GM12874 (cell line): ENCODE results near the gene ACAP1.
A peak's percentile ranks its signal among the peaks of the same experiment; 100 is the strongest.

Source experiments
- TF ChIP-seq, protein P1 (sequence below): IDR thresholded peaks from 2 replicates; pipeline ENCODE4 v1.5.1; 2011; ENCODE audit warnings: low read depth, mild to moderate bottlenecking, control low read depth, low read length, moderate library complexity; ENCODE audit not compliant: insufficient read depth

Gene ACAP1

DNA sequence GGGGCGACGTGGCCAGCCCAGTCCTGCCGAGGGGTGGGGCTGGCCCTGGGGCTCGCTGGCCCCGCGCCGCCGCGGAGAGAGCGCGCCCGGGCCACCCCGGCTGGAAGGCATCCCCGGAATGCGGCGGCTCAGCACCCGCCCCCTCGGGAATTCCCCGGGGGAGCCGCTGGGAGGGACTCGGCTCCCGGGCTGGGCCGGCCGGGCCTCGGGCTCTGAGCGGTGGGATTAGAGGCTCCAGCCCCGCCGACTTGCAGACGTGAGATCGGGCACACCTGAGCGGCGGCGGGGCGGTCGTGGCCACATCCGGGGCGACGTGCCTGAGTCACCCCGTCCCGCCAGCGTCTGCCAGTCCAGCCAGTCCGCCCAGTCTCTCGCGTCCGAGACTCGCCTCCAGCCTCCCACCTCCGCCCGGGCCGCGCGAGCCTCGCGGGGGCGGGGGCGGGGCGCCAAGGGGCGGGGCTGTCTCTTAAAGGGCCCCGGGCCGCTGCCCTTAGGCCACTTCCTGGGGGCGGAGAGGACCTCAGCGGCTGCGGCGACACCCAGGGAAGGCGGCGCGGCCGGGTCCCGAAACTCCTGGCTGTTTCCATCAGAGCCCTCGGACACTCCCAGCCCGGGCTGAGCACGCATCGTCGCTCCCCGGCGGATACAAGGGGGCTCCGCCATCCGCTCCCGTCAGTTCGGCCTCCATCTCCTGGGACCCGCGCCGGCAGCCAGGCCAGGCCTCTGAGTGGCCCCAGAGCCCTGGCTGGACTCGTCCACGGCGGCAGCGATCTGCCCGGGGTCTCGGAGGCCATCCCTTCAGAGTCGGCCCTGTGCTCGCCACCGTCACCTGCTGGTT is 15.6 kb downstream of the ACAP1 start, which contains the start of gene KCTD11:
KCTD11 (plus strand) TSS at position 498 of the 838 bp plus-strand sequence.
- TF ChIP-seq, protein P1, sequence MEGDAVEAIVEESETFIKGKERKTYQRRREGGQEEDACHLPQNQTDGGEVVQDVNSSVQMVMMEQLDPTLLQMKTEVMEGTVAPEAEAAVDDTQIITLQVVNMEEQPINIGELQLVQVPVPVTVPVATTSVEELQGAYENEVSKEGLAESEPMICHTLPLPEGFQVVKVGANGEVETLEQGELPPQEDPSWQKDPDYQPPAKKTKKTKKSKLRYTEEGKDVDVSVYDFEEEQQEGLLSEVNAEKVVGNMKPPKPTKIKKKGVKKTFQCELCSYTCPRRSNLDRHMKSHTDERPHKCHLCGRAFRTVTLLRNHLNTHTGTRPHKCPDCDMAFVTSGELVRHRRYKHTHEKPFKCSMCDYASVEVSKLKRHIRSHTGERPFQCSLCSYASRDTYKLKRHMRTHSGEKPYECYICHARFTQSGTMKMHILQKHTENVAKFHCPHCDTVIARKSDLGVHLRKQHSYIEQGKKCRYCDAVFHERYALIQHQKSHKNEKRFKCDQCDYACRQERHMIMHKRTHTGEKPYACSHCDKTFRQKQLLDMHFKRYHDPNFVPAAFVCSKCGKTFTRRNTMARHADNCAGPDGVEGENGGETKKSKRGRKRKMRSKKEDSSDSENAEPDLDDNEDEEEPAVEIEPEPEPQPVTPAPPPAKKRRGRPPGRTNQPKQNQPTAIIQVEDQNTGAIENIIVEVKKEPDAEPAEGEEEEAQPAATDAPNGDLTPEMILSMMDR, result no peak

DNA sequence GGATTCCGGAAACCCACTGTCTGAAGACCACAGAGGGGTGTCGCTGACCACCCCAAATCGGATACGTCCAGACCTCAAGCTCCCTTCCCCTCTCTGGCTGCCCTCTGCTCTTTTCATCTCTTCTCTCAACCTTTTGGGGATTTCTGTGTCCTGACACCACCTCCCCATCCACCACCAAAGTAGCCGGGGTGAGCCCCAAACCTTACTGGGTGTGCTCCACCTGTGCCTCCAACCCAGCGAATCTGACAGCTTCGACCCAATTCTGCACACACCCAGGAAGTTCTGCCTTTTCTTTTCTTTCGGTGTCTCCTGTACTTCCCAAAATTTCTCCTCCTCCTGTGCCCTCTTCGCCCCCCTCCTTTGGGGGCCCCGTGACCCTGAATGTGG is 16.2 kb downstream of the ACAP1 start:
- TF ChIP-seq, protein P1, result peak; percentile 50; the same call in 1 of the 2 replicates

DNA sequence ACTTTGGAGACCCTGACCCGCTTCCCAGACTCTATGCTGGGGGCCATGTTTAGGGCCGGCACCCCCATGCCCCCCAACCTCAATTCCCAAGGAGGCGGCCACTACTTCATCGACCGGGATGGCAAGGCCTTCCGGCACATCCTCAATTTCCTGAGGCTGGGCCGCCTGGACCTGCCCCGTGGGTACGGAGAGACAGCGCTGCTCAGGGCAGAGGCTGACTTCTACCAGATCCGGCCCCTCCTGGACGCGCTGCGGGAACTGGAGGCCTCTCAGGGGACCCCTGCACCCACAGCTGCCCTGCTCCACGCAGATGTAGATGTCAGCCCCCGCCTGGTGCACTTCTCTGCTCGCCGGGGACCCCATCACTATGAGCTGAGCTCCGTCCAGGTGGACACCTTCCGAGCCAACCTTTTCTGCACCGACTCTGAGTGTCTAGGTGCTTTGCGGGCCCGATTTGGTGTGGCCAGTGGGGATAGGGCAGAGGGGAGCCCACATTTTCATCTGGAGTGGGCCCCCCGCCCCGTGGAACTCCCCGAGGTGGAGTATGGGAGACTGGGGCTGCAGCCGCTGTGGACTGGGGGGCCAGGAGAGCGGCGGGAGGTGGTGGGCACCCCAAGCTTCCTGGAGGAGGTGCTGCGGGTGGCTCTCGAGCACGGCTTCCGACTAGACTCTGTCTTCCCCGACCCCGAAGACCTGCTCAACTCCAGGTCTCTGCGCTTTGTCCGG is 16.7 kb downstream of the ACAP1 start:
- TF ChIP-seq, protein P1, result no peak

DNA sequence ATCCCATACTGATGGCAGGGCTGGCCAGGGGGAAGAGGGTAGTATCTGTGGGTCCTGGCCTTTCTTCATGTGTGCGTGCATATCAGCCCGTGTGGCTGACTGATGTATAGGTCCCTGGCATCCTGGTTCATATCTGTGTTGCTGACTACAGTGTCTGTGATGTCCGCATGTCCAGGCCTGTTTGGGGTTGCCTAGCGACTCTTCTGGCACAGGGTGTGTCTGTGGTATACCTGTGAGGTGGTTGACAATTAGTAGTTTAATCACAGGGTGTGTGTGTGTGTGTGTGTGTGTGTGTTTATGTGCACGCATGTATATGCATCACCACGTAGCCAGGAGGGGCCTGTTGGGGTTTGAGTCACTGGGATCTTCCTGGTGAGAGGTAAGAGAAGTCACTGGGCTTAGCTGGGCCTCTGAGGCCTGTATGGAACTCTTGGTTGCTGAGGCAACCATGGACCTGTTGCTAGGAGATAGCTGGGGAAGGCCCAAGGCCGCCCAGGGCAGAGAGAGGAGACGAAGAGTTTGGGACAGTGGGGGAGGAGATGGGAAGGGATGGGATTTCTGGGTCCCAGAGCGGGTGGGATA is 18.0 kb downstream of the ACAP1 start:
- TF ChIP-seq, protein P1, result no peak

DNA sequence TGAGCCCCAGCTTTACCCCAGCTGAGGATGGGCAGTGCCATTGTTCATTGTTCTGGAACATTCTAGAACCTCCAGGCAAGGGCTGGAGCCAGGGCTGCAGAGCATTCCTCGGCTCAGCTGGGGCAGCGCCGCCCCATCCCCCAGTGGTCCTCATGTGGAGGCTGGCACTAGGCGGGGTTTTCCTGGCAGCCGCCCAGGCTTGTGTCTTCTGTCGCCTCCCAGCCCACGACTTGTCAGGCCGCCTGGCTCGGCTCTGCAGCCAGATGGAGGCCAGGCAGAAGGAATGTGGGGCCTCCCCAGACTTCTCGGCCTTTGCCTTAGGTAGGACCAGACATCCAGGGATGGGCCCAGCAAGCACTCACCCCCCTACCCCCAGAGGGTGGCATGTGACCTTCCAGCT is 18.7 kb downstream of the ACAP1 start, which contains the start of gene TMEM95:
TMEM95 (plus strand) TSS at position 104 of the 400 bp plus-strand sequence; CDS start at position 153, 49 bp downstream.
- TF ChIP-seq, protein P1, result no peak

DNA sequence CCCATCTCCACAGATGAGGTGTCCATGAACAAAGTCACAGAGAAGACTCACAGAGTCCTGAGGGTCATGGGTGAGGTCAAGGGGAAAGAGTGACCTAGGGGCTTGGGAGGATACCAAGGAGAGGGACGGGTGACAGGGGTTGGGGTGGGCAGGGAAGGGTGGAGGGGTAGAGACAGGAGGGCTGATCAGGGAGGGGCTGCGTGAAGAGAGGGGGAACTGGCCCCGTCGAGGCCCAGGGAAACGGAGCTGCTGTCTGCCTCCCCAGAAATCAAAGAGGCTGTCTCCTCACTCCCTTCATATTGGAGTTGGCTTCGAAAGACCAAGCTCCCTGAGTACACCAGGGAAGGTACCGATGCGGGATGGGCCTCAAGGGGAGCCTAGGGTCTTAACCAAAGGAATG is 19.2 kb downstream of the ACAP1 start:
- TF ChIP-seq, protein P1, result no peak

DNA sequence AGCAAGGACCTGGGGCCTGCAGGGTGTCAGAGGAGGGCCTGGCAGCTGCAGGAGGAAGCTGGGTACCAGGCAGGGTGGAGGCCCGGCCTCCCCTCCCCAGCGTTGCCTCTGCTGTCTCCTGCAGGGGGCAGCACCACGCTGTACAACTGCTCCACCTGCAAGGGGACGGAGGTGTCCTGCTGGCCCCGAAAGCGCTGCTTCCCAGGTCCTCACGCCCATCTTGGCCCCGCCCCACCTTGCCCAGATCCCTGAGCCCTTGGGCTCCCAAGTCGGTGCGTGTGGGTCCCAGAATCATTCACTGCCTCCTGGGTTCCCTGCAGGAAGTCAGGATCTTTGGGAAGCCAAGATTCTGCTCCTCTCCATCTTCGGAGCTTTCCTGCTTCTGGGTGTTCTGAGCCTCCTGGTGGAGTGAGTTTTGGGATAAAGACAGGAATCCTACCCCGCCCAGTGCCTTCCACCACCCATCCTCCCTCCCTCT is 19.8 kb downstream of the ACAP1 start:
- TF ChIP-seq, protein P1, result peak; percentile 97
